ENCODE data around the gene SOCS4.

Gene SOCS4

DNA sequence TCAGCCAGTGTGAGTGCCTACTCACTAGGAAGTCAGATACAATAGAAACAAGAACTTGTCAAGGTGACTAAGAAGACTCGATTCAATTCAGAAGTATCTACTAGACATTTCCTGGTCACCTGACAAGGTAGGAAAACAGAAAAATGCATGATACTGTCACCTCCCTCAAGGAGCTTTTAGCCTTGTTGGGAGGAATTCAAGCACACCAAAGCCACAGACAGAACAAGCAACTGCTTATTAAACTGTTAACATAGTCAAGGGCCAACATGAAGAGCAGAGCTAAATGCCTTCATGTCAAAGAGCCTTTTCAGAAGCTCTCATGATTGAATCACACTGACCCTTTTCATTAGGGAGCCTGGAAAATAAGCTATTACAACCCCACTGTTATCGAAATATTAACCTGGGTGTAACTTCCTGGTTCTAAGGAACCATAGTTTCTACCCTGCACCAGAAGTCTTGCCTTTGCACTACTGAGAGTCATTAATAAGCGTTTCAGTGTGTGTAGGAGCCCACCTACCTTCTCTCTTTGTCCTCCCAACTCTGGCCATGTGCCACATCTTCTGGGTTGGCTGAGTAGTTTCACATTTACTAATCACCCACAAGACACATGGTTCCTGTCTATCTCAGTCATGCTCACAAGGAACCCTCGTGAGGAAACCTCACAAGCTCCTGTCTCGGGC, 71.0 kb downstream of the SOCS4 start:
- no peaks in the 10 kb centered on the region for H3K9me3 Mint-ChIP-seq
- TF ChIP-seq, protein P1, sequence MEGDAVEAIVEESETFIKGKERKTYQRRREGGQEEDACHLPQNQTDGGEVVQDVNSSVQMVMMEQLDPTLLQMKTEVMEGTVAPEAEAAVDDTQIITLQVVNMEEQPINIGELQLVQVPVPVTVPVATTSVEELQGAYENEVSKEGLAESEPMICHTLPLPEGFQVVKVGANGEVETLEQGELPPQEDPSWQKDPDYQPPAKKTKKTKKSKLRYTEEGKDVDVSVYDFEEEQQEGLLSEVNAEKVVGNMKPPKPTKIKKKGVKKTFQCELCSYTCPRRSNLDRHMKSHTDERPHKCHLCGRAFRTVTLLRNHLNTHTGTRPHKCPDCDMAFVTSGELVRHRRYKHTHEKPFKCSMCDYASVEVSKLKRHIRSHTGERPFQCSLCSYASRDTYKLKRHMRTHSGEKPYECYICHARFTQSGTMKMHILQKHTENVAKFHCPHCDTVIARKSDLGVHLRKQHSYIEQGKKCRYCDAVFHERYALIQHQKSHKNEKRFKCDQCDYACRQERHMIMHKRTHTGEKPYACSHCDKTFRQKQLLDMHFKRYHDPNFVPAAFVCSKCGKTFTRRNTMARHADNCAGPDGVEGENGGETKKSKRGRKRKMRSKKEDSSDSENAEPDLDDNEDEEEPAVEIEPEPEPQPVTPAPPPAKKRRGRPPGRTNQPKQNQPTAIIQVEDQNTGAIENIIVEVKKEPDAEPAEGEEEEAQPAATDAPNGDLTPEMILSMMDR (IDR thresholded peaks at IDR 0.05; ENCODE audit: unreplicated experiment in 3 of 3) = no peak
- peak overlapping the region in 1 of 3 experiments; percentile 10 for H3K27ac Mint-ChIP-seq
- H3K27me3 Mint-ChIP-seq (ENCODE audit: low read depth) = peaks cover 4% of the 10 kb centered on the region
- H3K4me3 Mint-ChIP-seq = no peak overlapping the region
- H3K36me3 Mint-ChIP-seq (ENCODE audit: low read depth) = no peaks in the 10 kb centered on the region
- H3K4me1 Mint-ChIP-seq = peaks cover 34% of the 10 kb centered on the region

DNA sequence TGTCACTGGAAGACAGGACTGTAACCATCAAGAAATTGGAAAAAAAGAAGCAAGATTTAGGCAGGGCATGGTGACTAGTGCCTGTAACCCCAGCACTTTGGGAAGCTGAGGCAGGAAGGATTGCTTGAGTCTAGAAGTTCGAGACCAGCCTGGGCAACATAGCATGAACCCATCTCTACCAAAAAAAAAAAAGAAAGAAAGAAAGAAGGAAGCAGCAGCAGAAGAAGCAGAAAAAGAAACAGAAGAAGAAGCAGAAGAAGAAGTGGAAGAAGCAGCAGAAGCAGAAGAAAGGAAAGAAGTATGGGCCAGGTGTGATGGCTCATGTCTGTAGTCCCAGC, 71.5 kb downstream of the SOCS4 start:
- TF ChIP-seq, protein P1 (IDR thresholded peaks at IDR 0.05; ENCODE audit: unreplicated experiment in 3 of 3) = no peak
- Mint-ChIP-seq H3K4me3 (no peak overlapping the region), H3K27ac (peak overlapping the region in 1 of 3 experiments; percentile 10), H3K4me1 (peaks cover 39% of the 10 kb centered on the region), H3K36me3 (ENCODE audit: low read depth) (no peaks in the 10 kb centered on the region), H3K27me3 (ENCODE audit: low read depth) (peaks cover 4% of the 10 kb centered on the region), H3K9me3 (no peaks in the 10 kb centered on the region)

Data from nephron (organoid).